ENCODE results near the gene EIF4G3. TPM values are rescaled to one million over a fixed set of nuclear protein-coding genes. Genes with fewer than 3 reads are reported as not detected.

Gene EIF4G3
- total and polyA plus RNA-seq, 2 of the 8 experiments (the other 6 are each of a cell fraction or from before 2014, with no cell fraction given), result 47.5 to 66.6 TPM

DNA sequence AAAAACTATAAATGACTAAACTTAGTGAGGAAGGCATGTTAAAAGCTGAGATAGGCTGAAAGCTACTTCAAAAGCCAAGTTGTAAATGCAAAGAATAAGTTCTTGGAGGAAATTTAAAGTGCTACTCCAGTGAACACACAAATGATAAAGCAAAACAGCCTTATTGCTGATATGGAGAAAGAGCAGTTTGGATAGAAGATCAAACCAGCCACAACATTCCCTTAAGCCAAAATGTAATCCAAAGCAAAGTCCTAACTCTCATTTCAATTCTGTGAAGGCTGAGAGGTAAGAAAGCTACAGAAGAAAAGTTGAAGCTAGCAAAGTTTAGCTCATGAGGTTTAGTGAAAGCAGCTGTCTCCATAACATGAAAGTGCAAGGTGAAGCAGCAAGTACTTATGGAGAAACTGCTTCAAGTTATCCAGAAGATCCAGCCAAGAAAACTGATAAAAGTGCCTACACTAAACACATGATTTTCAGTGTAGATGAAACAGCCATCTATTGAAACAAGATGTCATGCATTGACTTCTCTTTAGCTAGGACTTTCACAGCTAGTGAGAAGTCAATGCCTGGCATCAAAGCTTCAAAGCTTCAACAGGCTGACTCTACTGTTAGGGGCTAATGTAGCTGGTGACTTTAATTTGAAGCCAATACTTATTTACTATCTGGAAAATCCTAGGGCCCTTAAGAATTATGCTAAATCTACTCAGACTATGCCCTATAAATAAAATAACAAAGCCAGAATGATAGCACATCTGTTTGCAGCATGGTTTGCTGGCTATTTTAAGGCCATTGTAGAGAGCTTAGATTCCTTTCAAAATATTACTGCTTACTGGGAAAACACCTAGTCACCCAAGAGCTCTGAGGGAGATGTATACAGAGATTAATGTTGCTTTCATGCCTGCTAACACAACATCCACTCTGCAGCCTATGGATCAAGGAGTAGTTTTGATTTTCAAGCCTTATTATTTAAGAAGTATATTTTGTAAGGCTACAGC lies 188.6 kb downstream of the EIF4G3 start:
- Histone ChIP-seq H2BK20ac (ENCODE audit: low read length) (no peak overlapping the region), H4K91ac (replicated peaks; ENCODE audit: insufficient read length, low read length) (no peak overlapping the region), H3K4me1 (replicated peaks in 1 of 4; ENCODE audit: control insufficient read depth in 3 of 4, insufficient read depth in 4 of 4, low read length in 3 of 4) (no peaks in the 10 kb centered on the region), H3K4me2 (ENCODE audit: insufficient read depth in 1 of 2, low read depth in 2 of 2, low read length in 2 of 2) (no peak overlapping the region), H3K4ac (replicated peaks; ENCODE audit: insufficient read length, low read depth, low read length) (no peak overlapping the region), H3K9ac (replicated peaks in 1 of 4; ENCODE audit: extremely low read depth in 1 of 4, low read depth in 3 of 4, low read length in 3 of 4) (no peak overlapping the region), H3K27me3 (replicated peaks in 1 of 4; ENCODE audit: control insufficient read depth in 3 of 4, extremely low read depth in 1 of 4, insufficient read depth in 3 of 4, low read length in 3 of 4) (no peaks in the 10 kb centered on the region), H2BK15ac (ENCODE audit: low read length) (no peak overlapping the region), H3K79me1 (ENCODE audit: low read depth, low read length) (no peaks in the 10 kb centered on the region), H3K27ac (ENCODE audit: low read depth, low read length) (no peak overlapping the region), H2BK5ac (ENCODE audit: low read depth, low read length) (no peak overlapping the region), H2BK120ac (replicated peaks; ENCODE audit: low read depth, low read length) (no peak overlapping the region), H4K5ac (ENCODE audit: insufficient read length, low read depth, low read length) (no peak overlapping the region), H3K56ac (replicated peaks; ENCODE audit: insufficient read length, low read depth, low read length) (no peak overlapping the region), H3K79me2 (ENCODE audit: control insufficient read depth in 1 of 2, insufficient read depth in 2 of 2, low read length in 2 of 2) (peaks cover 0 to 8% of the 10 kb centered on the region in 2 experiments; a peak in 2 of 4 replicates), H3K18ac (ENCODE audit: extremely low read depth, low read length) (no peak overlapping the region), H3K4me3 (ENCODE audit: extremely low read depth in 1 of 4, insufficient read depth in 2 of 4, low read depth in 3 of 4, low read length in 4 of 4) (no peak overlapping the region), H2AK5ac (ENCODE audit: low read depth, low read length) (no peak overlapping the region), H3K9me3 (ENCODE audit: insufficient read depth in 2 of 2, low read depth in 1 of 2, low read length in 1 of 2) (no peaks in the 10 kb centered on the region), H2BK12ac (ENCODE audit: low read depth, low read length) (no peak overlapping the region), H3K23ac (ENCODE audit: insufficient read length) (no peak overlapping the region), H3K14ac (ENCODE audit: insufficient read length) (no peak overlapping the region), H4K20me1 (replicated peaks in 1 of 2; ENCODE audit: control insufficient read depth in 1 of 2, insufficient read depth in 2 of 2, low read length in 2 of 2) (peaks cover 0 to 4% of the 10 kb centered on the region in 2 experiments), H2AFZ (ENCODE audit: low read length) (no peak overlapping the region), H3K23me2 (ENCODE audit: low read depth, low read length) (no peaks in the 10 kb centered on the region), H3K36me3 (ENCODE audit: control insufficient read depth in 2 of 4, insufficient read depth in 4 of 4, low read length in 3 of 4) (no peaks in the 10 kb centered on the region), H4K8ac (ENCODE audit: extremely low read depth, insufficient read depth, low read length) (no peak overlapping the region)
- ChIA-PET POLR2A (ENCODE audit: partially characterized antibody) (interaction anchor here (0.6 kb wide), 1 partner anchor 49 kb away, joined by 3 read pairs; no protein-coding TSS in a partner anchor), CTCF (ENCODE audit: partially characterized antibody) (interaction anchor here (0.5 to 2.3 kb wide), 9 partner anchors 10 to 282 kb away, joined by 3 to 12 read pairs (median 3); no protein-coding TSS in a partner anchor)
- DNase-seq (ENCODE audit: low read depth in 1 of 2, low spot score in 2 of 2) (no peak), FAIRE-seq (no peak)
- TF ChIP-seq GTF2F1 (IDR thresholded peaks at IDR 0.05; ENCODE audit: borderline replicate concordance, low read depth, low read length) (no peak), CHD1 (IDR thresholded peaks at IDR 0.05; ENCODE audit: low read depth, low read length) (no peak)
- TF ChIP-seq, protein P1, sequence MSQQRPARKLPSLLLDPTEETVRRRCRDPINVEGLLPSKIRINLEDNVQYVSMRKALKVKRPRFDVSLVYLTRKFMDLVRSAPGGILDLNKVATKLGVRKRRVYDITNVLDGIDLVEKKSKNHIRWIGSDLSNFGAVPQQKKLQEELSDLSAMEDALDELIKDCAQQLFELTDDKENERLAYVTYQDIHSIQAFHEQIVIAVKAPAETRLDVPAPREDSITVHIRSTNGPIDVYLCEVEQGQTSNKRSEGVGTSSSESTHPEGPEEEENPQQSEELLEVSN (IDR thresholded peaks at IDR 0.05), result no peak
